HG02678 (cell line): ENCODE results near the gene CUEDC2.
A peak's percentile ranks its signal among the peaks of the same experiment; 100 is the strongest.

Experiments
- ATAC-seq: cut with Tn5 transposase; IDR thresholded peaks from one replicate; pipeline ENCODE4 v1.9.1; 2021; ENCODE audit warnings: mild to moderate bottlenecking, moderate library complexity; ENCODE audit not compliant: unreplicated experiment

The CUEDC2 gene

DNA sequence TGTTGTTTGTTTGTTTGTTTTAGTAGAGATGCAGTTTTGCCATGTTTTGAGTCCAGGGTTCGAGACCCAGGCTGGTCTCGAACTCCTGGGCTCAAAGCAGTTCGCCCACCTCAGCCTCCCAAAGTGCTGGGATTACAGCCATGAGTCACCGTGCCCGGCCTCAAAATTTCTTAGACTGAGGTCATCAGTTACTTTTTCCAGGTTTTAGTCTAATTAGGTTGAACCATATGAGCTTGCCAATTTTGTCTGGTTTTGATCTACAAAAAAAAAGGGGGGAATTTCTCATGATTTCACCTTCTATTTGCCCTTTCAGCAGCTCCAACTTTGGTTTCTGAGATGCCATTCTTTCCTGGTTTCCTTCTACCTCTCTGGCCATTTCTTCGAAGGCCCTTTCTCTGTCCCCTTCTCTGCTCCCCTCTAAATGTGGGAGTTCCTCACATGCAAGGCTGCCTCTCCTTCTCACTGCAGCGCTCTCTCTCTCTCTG, 5.5 kb downstream of the CUEDC2 start:
- ATAC-seq, result no peak

- ATAC-seq, result no peak
Observed at GRCh38 chr10:102425444-102425843, 6.9 kb downstream of the CUEDC2 start.

- ATAC-seq, result no peak
Observed at GRCh38 chr10:102424916-102425315, 7.5 kb downstream of the CUEDC2 start.

- ATAC-seq, result no peak
Observed at GRCh38 chr10:102424145-102424544, 8.2 kb downstream of the CUEDC2 start.

- no peak for ATAC-seq
Observed at GRCh38 chr10:102423372-102423968, 8.9 kb downstream of the CUEDC2 start.

- ATAC-seq, result peak; percentile 23
Observed at GRCh38 chr10:102422545-102423129, 9.7 kb downstream of the CUEDC2 start.

- ATAC-seq, result no peak
Observed at GRCh38 chr10:102421757-102422512, 10.4 kb downstream of the CUEDC2 start.

GRCh38 chr10:102421507-102421756, 10.9 kb downstream of the CUEDC2 start:
- peak; percentile 1 for ATAC-seq

DNA sequence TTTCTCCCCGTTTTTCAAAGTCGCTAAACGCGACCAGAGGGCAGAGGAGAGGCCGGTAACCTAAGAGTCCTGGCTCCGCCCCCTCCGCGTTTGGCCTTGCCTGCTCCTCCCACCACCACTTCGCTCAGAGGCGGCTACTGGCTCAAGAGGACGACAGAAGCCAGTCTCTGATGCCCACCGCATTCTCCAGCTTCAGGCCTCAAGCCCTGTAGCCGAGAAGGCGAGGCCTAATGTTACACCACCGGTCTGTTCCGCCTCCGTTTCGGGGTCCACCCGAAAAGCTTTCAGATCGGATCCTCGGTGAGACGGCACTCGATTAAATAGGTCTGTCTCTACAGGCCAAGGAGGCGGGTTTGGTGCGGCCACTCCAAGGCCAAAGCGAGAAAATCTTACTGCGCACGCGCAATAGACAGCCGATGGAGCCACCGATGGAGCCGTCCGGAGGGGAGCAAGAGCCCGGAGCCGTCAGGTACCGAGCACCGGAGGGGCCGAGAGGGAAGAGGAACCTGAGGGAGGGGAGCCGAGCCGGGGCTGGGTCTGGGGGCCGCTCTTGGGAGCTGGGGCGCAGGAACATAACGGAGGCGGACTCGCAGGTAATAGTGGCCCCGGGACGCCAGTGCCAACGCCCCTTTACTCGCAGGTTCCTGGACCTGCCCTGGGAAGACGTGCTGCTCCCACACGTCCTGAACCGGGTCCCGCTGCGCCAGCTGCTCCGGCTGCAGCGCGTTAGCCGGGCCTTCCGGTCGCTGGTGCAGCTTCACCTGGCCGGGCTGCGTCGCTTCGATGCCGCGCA, 11.5 kb downstream of the CUEDC2 start, which contains the start of gene FBXL15:
Gene FBXL15, plus strand, starts transcription at position 123 of the 793 bp plus-strand sequence. Its CDS starts 294 bp downstream, at position 417.
- ATAC-seq, result peak; percentile 71

GRCh38 chr10:102420181-102420713, 12.1 kb downstream of the CUEDC2 start:
- no peak for ATAC-seq

DNA sequence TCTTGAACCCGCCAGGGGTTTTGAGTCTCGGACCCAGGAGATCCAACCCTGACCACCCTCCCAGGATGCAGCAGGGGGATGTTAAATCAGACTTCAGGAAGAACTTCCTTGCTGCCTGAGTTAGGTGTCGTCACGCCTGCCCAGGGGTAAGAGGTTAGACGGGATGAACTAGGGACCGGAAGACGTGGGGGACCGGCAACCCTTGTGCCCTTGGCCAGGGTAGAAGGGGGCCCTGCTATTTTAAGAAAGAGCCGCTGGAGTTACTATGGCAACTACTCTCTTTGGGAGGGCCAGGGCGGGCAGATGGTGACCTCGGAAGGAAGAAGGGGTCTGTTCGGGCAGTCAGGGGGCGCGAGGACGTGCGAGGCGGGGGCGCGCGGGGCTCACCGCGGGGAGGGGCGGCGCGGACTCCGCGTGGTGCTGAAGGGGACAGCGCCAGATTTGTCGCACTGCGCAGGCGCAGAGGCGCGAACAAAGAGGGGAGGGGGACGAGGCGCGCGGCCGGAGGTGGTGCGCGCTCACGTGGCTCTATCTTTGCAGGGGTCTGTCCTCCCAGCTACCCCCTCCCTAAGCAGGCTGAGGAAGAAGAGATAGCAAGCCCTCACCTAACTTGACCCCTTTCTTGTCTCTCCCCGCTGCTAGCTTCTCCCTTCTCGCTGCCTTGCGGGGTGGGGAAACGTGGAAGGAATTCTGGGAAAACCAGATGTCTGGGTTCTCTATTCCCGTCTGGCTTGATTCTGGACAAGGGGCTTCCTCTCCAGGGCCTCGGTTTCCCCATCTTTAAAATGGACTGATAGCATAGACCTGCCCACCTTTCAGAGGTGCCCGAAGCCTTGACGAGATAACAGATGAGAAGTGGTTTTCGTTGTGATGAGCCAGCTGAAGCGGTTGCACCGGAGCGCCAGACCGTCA, 12.8 kb downstream of the CUEDC2 start:
- ATAC-seq, result no peak

DNA sequence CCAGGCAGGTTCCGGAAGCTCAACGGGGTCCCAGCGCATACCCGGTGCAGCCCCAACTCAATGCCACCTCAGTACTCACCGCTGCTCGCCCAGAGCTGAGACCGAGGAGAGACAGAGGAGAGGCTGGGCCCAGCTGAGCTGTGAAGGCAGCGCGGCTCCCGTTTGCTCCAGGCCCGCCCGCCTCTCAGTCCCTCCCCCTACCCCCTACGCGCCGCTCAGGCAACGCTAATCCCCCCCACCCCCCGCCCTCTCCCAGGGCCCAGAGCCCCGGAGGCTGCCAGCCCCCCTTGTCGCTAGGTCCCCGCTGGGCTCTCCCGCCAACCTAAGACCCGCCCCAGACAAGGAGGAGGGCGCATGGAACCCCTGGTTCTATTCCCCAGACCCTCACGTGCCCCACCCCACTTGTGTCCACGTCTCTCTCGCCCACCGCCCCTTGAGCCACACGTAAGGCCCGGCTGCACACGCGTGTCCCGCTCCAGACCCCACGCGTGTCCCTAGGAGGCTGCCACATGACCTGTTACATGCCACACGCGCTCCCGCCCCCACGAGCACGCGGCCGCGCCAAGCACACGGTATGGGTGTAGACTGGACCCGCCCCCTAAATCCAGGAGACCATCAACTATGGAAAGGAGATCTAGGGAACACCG, 13.6 kb downstream of the CUEDC2 start, which contains the start of gene PSD:
Gene PSD, minus strand, starts transcription at position 164 of the 647 bp plus-strand sequence. CDS start 1,747 bp downstream, outside the sequence.
- ATAC-seq, result no peak

GRCh38 chr10:102416695-102417094, 15.7 kb downstream of the CUEDC2 start:
- ATAC-seq, result no peak

DNA sequence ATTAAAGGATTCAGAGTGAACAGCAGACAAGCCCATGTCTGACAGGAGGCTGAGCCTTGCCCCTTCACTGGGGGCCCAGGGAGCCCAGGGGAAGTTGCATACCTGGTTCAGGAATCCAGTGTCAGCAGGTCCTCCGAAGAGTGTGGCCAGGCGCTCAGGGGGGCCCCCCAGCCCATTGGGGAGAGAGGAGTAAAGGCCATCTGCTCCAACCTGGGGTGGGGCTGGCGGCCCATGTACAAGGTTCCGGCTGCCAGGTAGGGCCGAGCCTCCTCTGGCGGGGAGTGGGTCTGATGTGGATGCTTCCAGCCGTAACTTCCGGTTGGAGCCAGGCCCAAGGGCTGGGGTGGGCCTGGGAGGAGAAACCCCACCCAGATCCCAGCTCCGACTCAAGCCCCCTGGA, 16.1 kb downstream of the CUEDC2 start:
- no peak for ATAC-seq

DNA sequence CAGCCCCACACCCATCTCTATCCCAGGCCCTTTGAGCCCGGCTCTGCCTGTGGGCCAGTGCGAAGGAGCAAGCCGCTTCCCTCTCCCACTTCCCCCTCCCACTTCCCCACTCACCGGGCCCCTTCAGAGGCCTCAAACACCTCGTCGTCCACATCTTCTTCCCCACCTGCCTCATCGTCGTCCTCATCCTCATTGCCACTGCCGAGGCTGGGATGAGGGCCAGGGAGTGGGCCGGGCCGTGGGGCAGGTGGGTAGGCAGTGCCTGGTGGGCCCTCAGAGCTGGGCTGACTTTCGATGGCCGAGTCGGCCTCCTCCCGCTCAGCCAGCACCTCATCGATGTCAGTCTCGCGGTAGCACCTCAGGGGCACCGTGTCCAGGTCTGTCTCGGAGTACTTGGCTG, 17.6 kb downstream of the CUEDC2 start:
- ATAC-seq, result no peak

DNA sequence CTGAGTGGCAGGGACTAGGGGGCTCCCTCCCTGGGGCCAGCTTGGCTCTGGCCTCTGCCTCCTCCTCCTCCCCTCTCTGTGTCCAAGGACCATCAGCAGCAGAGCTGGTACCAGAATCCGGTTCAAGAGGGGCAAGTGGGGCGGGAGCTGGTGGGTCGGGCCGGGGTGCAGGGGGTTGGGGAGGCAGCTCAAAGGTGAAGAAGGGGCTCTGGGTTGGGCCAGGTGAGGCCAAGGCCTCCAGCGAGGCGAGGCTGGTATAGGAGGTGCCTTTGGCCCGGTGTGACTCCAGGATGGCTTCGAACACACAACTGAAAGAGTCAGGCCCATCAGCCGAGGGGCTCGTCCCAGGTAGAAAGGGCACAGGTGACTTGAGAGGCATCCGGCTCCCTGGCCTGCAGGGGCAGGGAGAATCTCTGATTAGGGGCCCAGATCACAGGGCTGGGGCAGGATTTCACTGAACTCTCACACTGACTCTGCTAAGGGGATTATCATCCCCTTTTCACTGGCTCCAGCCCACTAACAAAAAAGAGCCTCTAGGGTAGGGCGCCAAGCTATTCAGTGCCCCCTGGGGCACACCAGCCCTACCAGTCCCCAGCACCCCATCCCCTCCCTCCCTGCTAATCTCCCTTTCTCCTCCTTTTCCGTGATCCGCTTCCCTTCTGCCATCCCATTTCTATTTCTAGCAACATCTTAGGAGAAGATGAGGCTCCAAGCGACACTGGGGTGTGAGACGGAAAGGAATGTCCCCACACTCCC, 18.4 kb downstream of the CUEDC2 start:
- ATAC-seq, result no peak

GRCh38 chr10:102413053-102413705, 19.2 kb downstream of the CUEDC2 start:
- no peak for ATAC-seq

GRCh38 chr10:102412293-102412692, 20.1 kb downstream of the CUEDC2 start:
- no peak for ATAC-seq
